KOPT-K1 (cell line): ENCODE results near the gene SLIT3.

Experiments used
- H3K27ac ChIP-seq: fragments of 200-600 bp; sonication (generic); 2 replicates; pipeline ENCODE4 v1.5.1; 2016; ENCODE audit warnings: antibody characterized with exemption, mild to moderate bottlenecking, low read depth, low read length; ENCODE audit not compliant: poor library complexity, severe bottlenecking
- H3K36me3 ChIP-seq: fragments of 200-600 bp; sonication (generic); 2 replicates; pipeline ENCODE4 v1.5.1; 2017; ENCODE audit warnings: antibody characterized with exemption, mild to moderate bottlenecking, low read length, moderate library complexity; ENCODE audit not compliant: insufficient read depth
- H3K9me3 ChIP-seq: fragments of 200-600 bp; sonication (generic); 2 replicates; pipeline ENCODE4 v1.5.1; 2017; ENCODE audit warnings: antibody characterized with exemption, low read length, mild to moderate bottlenecking; ENCODE audit not compliant: insufficient read depth, poor library complexity, severe bottlenecking

SLIT3 gene

GRCh38 chr5:168766426-168766700 is 534.6 kb downstream of the SLIT3 start:
- no peak overlapping the region for H3K27ac ChIP-seq
- peaks cover 7% of the 10 kb centered on the region for H3K9me3 ChIP-seq
- no peaks in the 10 kb centered on the region for H3K36me3 ChIP-seq

- Histone ChIP-seq H3K36me3 (no peaks in the 10 kb centered on the region), H3K27ac (no peak overlapping the region), H3K9me3 (peaks cover 7% of the 10 kb centered on the region)
These were observed 535.2 kb downstream of the SLIT3 start for GRCh38 chr5:168765551-168766425.

GRCh38 chr5:168765086-168765550 is 535.8 kb downstream of the SLIT3 start:
- no peaks in the 10 kb centered on the region for H3K36me3 ChIP-seq
- H3K27ac ChIP-seq: no peak overlapping the region
- peaks cover 7% of the 10 kb centered on the region for H3K9me3 ChIP-seq

GRCh38 chr5:168756453-168757391 is 544.2 kb downstream of the SLIT3 start:
- H3K9me3 ChIP-seq: no peaks in the 10 kb centered on the region
- no peak overlapping the region for H3K27ac ChIP-seq
- no peaks in the 10 kb centered on the region for H3K36me3 ChIP-seq

GRCh38 chr5:168755548-168756093 is 545.3 kb downstream of the SLIT3 start:
- H3K27ac ChIP-seq: no peak overlapping the region
- H3K9me3 ChIP-seq: no peaks in the 10 kb centered on the region
- no peaks in the 10 kb centered on the region for H3K36me3 ChIP-seq

- Histone ChIP-seq H3K27ac (no peak overlapping the region), H3K36me3 (no peaks in the 10 kb centered on the region), H3K9me3 (no peaks in the 10 kb centered on the region)
These were observed 547.2 kb downstream of the SLIT3 start for GRCh38 chr5:168753691-168754254.

GRCh38 chr5:168752416-168753190 is 548.3 kb downstream of the SLIT3 start:
- no peaks in the 10 kb centered on the region for H3K36me3 ChIP-seq
- no peak overlapping the region for H3K27ac ChIP-seq
- H3K9me3 ChIP-seq: no peaks in the 10 kb centered on the region

GRCh38 chr5:168752012-168752411 is 548.9 kb downstream of the SLIT3 start:
- Histone ChIP-seq H3K36me3 (no peaks in the 10 kb centered on the region), H3K9me3 (no peaks in the 10 kb centered on the region)

GRCh38 chr5:168750926-168751325 is 550.0 kb downstream of the SLIT3 start:
- no peaks in the 10 kb centered on the region for H3K36me3 ChIP-seq
- no peak overlapping the region for H3K27ac ChIP-seq
- no peaks in the 10 kb centered on the region for H3K9me3 ChIP-seq

More at GRCh38 chr5:168752012-168752411, 548.9 kb downstream of the SLIT3 start:
- H3K27ac ChIP-seq: no peak overlapping the region

- no peaks in the 10 kb centered on the region for H3K36me3 ChIP-seq
- no peaks in the 10 kb centered on the region for H3K9me3 ChIP-seq
- no peak overlapping the region for H3K27ac ChIP-seq
These were observed 551.4 kb downstream of the SLIT3 start for GRCh38 chr5:168749391-168750100.

- Histone ChIP-seq H3K27ac (no peak overlapping the region), H3K9me3 (no peaks in the 10 kb centered on the region), H3K36me3 (no peaks in the 10 kb centered on the region)
These were observed 552.8 kb downstream of the SLIT3 start for GRCh38 chr5:168747987-168748777.

GRCh38 chr5:168746893-168747640 is 553.9 kb downstream of the SLIT3 start:
- Histone ChIP-seq H3K36me3 (no peaks in the 10 kb centered on the region), H3K27ac (no peak overlapping the region), H3K9me3 (no peaks in the 10 kb centered on the region)
